Ramos (cell line): ENCODE measurements around the gene NCR2.
"Not testable (repeated sequence)": the region's sequence is repeated elsewhere in the genome, so short reads cannot be mapped to it uniquely, and the experiment has no call there.

Experiments
- in situ Hi-C: fragments of 300-500 bp; cut with MboI; formaldehyde crosslinking; loops from one replicate; pipeline ENCODE4 v1.14.3; 2022; ENCODE audit warnings: low sequenced_read_pairs; ENCODE audit not compliant: unreplicated experiment

The NCR2 gene

GRCh38 chr6:41335296-41335695, at the start of gene NCR2:
NCR2 (plus strand) TSS chr6:41335608; CDS start chr6:41335877, 269 bp downstream.
- in situ Hi-C loops = no loop called here

GRCh38 chr6:41286544-41287346, 48.7 kb upstream of the NCR2 start, which contains the start of gene TREM1:
TREM1 (minus strand) TSS chr6:41286682; CDS start chr6:41286655, 27 bp downstream.
- in situ Hi-C loops = no loop called here

- in situ Hi-C loops = no loop called here
Observed at GRCh38 chr6:41288030-41288753, 47.2 kb upstream of the NCR2 start.

- in situ Hi-C loops = no loop called here
Observed at GRCh38 chr6:41288754-41289129, 46.7 kb upstream of the NCR2 start.

GRCh38 chr6:41289815-41290214, 45.6 kb upstream of the NCR2 start:
- in situ Hi-C loops = no loop called here

- in situ Hi-C loops = no loop called here
Observed at GRCh38 chr6:41291717-41292116, 43.7 kb upstream of the NCR2 start.

GRCh38 chr6:41294214-41294872, 41.1 kb upstream of the NCR2 start:
- in situ Hi-C loops = no loop called here

GRCh38 chr6:41297248-41297647, 38.2 kb upstream of the NCR2 start:
- in situ Hi-C loops = not testable (repeated sequence)

GRCh38 chr6:41298785-41299502, 36.5 kb upstream of the NCR2 start:
- in situ Hi-C loops = no loop called here

- in situ Hi-C loops = loop anchor here (25.0 kb wide), 1 partner anchor 215 kb away; no protein-coding TSS in a partner anchor
Observed at GRCh38 chr6:41302638-41303037, 32.8 kb upstream of the NCR2 start.

- in situ Hi-C loops = loop anchor here (25.0 kb wide), 1 partner anchor 219 kb away; no protein-coding TSS in a partner anchor
Observed at GRCh38 chr6:41306187-41306854, 29.1 kb upstream of the NCR2 start.

GRCh38 chr6:41315203-41315602, 20.2 kb upstream of the NCR2 start:
- in situ Hi-C loops = loop anchor here (25.0 kb wide), 1 partner anchor 228 kb away; no protein-coding TSS in a partner anchor

GRCh38 chr6:41315943-41316620, 19.3 kb upstream of the NCR2 start:
- in situ Hi-C loops = loop anchor here (25.0 kb wide), 1 partner anchor 229 kb away; no protein-coding TSS in a partner anchor

- in situ Hi-C loops = loop anchor here (25.0 kb wide), 1 partner anchor 231 kb away; no protein-coding TSS in a partner anchor
Observed at GRCh38 chr6:41318261-41318653, 17.2 kb upstream of the NCR2 start.

- in situ Hi-C loops = loop anchor here (25.0 kb wide), 1 partner anchor 232 kb away; no protein-coding TSS in a partner anchor
Observed at GRCh38 chr6:41318654-41319565, 16.5 kb upstream of the NCR2 start.

- in situ Hi-C loops = loop anchor here (25.0 kb wide), 1 partner anchor 234 kb away; no protein-coding TSS in a partner anchor
Observed at GRCh38 chr6:41321183-41321582, 14.2 kb upstream of the NCR2 start.

GRCh38 chr6:41325446-41326066, 9.9 kb upstream of the NCR2 start:
- in situ Hi-C loops = no loop called here
